OCI-LY3 (cell line): ENCODE measurements around the gene HHIP.

ENCODE experiments used
- H2AFZ ChIP-seq: fragments of 200-600, 300-600 bp; shearing (Covaris generic); 2 replicates; pipeline ENCODE4 v1.6.0; 2014; ENCODE audit warnings: antibody characterized with exemption, low read depth, low read length
- H3K27ac ChIP-seq: fragments of 200-600, 300-600 bp; sonication (generic); 2 replicates; pipeline ENCODE4 v1.5.1; 2014; ENCODE audit warnings: mild to moderate bottlenecking, low read length, moderate library complexity, mixed read lengths
- H3K27me3 ChIP-seq: fragments of 200-600, 300-600 bp; sonication (generic); 2 replicates; pipeline ENCODE4 v1.6.1; 2014; ENCODE audit warnings: low read depth, low read length, mixed read lengths
- H3K36me3 ChIP-seq: fragments of 200-600, 300-600 bp; sonication (generic); replicated peaks from 2 replicates; pipeline ENCODE3; 2014; ENCODE audit warnings: low read depth, low read length, mixed read lengths
- H3K4me1 ChIP-seq: fragments of 300-600, 200-600 bp; sonication (generic); 2 replicates; pipeline ENCODE4 v1.6.1; 2014; ENCODE audit warnings: low read length, mixed read lengths
- H3K4me2 ChIP-seq: fragments of 200-600, 300-600 bp; sonication (generic); 2 replicates; pipeline ENCODE4 v1.6.1; 2014; ENCODE audit warnings: low read length, mixed read lengths
- H3K4me3 ChIP-seq: fragments of 300-600, 200-600 bp; sonication (generic); 2 replicates; pipeline ENCODE4 v1.5.1; 2014; ENCODE audit warnings: antibody characterized with exemption, mild to moderate bottlenecking, low read length, moderate library complexity
- H3K79me2 ChIP-seq: fragments of 300-600, 200-600 bp; shearing (Covaris generic); 2 replicates; pipeline ENCODE4 v1.6.1; 2014; ENCODE audit warnings: mild to moderate bottlenecking, low read length, mixed read lengths
- H3K9ac ChIP-seq: fragments of 300-600, 200-600 bp; shearing (Covaris generic); 2 replicates; pipeline ENCODE4 v1.6.0; 2014; ENCODE audit warnings: mild to moderate bottlenecking, low read length, moderate library complexity
- H3K9me3 ChIP-seq: fragments of 200-600, 300-600 bp; shearing (Covaris generic); 2 replicates; pipeline ENCODE4 v1.6.1; 2014; ENCODE audit warnings: low read length, mixed read lengths; ENCODE audit not compliant: insufficient read depth
- H4K20me1 ChIP-seq: fragments of 200-600, 300-600 bp; sonication (generic); 2 replicates; pipeline ENCODE4 v1.6.1; 2016; ENCODE audit warnings: low read length, mixed read lengths; ENCODE audit not compliant: insufficient read depth
- CTCF ChIP-seq: fragments of 200-600, 300-600 bp; sonication (generic); IDR thresholded peaks from 2 replicates; pipeline ENCODE4 v1.5.1; 2014; ENCODE audit warnings: antibody characterized with exemption, low read length, low read depth
- EZH2phosphoT487 ChIP-seq: fragments of 200-600 bp; shearing (Covaris generic); IDR thresholded peaks from 2 replicates; pipeline ENCODE4 v1.6.1; 2018; ENCODE audit warnings: antibody characterized with exemption, mixed run types, low read depth

HHIP gene

GRCh38 chr4:144721994-144722393 is 76.0 kb downstream of the HHIP start:
- H4K20me1 ChIP-seq = no peaks in the 10 kb centered on the region
- no peaks in the 10 kb centered on the region for H3K36me3 ChIP-seq
- H2AFZ ChIP-seq = no peak overlapping the region
- no peak overlapping the region for H3K4me3 ChIP-seq
- H3K4me2 ChIP-seq = no peak overlapping the region
- H3K9me3 ChIP-seq = no peaks in the 10 kb centered on the region
- peaks cover 11% of the 10 kb centered on the region; the same call in 1 of the 2 replicates for H3K27me3 ChIP-seq
- H3K9ac ChIP-seq = no peak overlapping the region
- no peak overlapping the region for H3K27ac ChIP-seq
- no peak for TF ChIP-seq CTCF
- TF ChIP-seq EZH2phosphoT487 = no peak
- no peaks in the 10 kb centered on the region for H3K4me1 ChIP-seq
- no peaks in the 10 kb centered on the region for H3K79me2 ChIP-seq

GRCh38 chr4:144723471-144723870 is 77.5 kb downstream of the HHIP start:
- H3K36me3 ChIP-seq = no peaks in the 10 kb centered on the region
- H4K20me1 ChIP-seq = no peaks in the 10 kb centered on the region
- no peak overlapping the region for H3K4me2 ChIP-seq
- no peaks in the 10 kb centered on the region for H3K9me3 ChIP-seq
- H3K4me3 ChIP-seq = no peak overlapping the region
- peaks cover 3% of the 10 kb centered on the region; the same call in 1 of the 2 replicates for H3K27me3 ChIP-seq
- TF ChIP-seq EZH2phosphoT487 = no peak
- TF ChIP-seq CTCF = no peak
- no peak overlapping the region for H2AFZ ChIP-seq
- no peak overlapping the region for H3K27ac ChIP-seq
- H3K79me2 ChIP-seq = no peaks in the 10 kb centered on the region
- H3K9ac ChIP-seq = no peak overlapping the region
- H3K4me1 ChIP-seq = no peaks in the 10 kb centered on the region

DNA sequence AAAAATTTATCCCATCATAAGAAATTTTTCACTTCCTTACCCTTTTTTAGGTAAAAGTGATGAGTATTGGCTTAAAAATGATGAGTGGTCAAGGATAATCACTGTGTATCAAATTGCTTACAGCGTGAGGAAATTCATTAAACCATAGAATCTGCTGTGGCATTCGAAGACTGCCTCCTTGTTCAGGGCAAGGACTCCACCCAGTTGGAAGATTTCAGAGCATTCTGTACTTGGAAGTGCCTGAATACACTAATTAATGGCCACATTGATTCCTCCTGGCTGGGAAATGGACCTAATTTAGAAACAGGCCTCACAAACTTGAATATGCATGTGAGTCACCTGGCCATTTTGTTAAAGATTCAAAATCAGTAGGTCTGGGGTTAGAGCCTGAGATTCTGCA is 83.2 kb downstream of the HHIP start:
- no peaks in the 10 kb centered on the region for H3K27me3 ChIP-seq
- no peak overlapping the region for H3K27ac ChIP-seq
- H3K4me3 ChIP-seq = no peak overlapping the region
- H2AFZ ChIP-seq = no peak overlapping the region
- H3K4me2 ChIP-seq = no peak overlapping the region
- no peaks in the 10 kb centered on the region for H3K79me2 ChIP-seq
- no peaks in the 10 kb centered on the region for H3K36me3 ChIP-seq
- H3K9ac ChIP-seq = no peak overlapping the region
- no peaks in the 10 kb centered on the region for H4K20me1 ChIP-seq
- TF ChIP-seq EZH2phosphoT487 = no peak
- H3K4me1 ChIP-seq = no peaks in the 10 kb centered on the region
- H3K9me3 ChIP-seq = no peaks in the 10 kb centered on the region

DNA sequence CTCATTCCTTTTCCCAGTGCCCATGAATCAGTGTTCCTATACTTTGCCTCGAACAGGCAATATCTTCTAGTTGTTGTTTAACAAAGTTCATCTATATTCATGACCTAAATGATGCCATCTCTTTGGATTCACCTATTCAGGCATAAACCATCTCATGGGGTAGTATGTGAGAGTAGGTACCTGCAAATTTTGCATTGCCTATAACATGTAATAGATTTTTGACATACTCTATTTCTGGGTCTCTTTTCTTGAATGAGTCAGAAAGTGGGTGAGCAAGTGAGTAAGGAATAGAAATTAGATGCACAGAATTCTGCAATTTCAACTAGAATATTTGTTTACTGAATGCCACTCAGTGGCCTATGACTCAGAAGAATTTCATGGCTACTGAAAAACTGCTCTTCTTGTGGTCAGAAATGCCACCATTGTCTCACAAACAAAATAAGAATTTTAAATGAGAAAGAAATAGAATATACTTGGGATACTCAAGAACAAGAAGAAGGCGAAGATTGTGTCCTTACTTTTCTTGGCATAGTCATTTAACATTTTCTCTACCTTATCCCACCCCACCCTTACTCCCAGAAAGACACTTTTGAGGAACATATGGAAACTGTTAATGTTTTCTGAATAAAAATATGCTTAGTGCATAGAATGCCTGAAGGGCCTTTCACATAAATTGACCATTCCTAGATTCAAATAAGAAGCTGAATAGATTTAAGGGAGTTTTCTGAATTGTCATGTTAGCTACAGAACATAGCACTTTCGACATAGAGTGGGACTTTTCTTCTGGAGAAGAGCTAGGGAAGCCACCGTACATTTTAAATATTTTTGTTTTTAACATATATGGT is 86.8 kb downstream of the HHIP start:
- no peak overlapping the region for H3K4me2 ChIP-seq
- H3K4me3 ChIP-seq = no peak overlapping the region
- no peak overlapping the region for H3K9ac ChIP-seq
- no peaks in the 10 kb centered on the region for H3K4me1 ChIP-seq
- H3K27me3 ChIP-seq = no peaks in the 10 kb centered on the region
- no peaks in the 10 kb centered on the region for H3K9me3 ChIP-seq
- H3K36me3 ChIP-seq = no peaks in the 10 kb centered on the region
- no peaks in the 10 kb centered on the region for H4K20me1 ChIP-seq
- TF ChIP-seq CTCF (no peak), EZH2phosphoT487 (no peak)
- H3K79me2 ChIP-seq = no peaks in the 10 kb centered on the region
- H3K27ac ChIP-seq = no peak overlapping the region
- H2AFZ ChIP-seq = no peak overlapping the region
